GM12873 (cell line): ENCODE results near the gene HSD3B7.

Experiments used
- CTCF ChIP-seq: IDR thresholded peaks from 2 replicates; pipeline ENCODE4 v1.5.1; 2012; ENCODE audit warnings: low read depth, mild to moderate bottlenecking, moderate library complexity, low read length, control low read depth; ENCODE audit not compliant: insufficient read depth; ENCODE audit errors: missing control alignments

The HSD3B7 gene

GRCh38 chr16:31032736-31033708, 48.0 kb downstream of the HSD3B7 start, which contains the start of gene STX4:
Gene STX4 (plus strand): TSS chr16:31033558. CDS start chr16:31033806, 248 bp downstream.
- TF ChIP-seq CTCF, result no peak

GRCh38 chr16:31033709-31034492, 48.9 kb downstream of the HSD3B7 start:
- TF ChIP-seq CTCF, result no peak

GRCh38 chr16:31036691-31037090, 51.7 kb downstream of the HSD3B7 start:
- no peak for TF ChIP-seq CTCF
